ENCODE data around the gene ADGRB2. TPM values are rescaled to one million over a fixed set of nuclear protein-coding genes. Genes with fewer than 3 reads are reported as not detected.
A peak's percentile ranks its signal among the peaks of the same experiment; 100 is the strongest.

The ADGRB2 gene
- total RNA-seq, 4 donors from 2014 or later, result 2.2 to 4.6 (median 3.3) TPM

GRCh38 chr1:31703431-31704270 is 60.5 kb downstream of the ADGRB2 start, which contains the start of gene COL16A1:
Gene COL16A1, minus strand, starts transcription at chr1:31704017. Its CDS starts 1,824 bp downstream, at chr1:31702193.
- intact Hi-C loops (cut with DNase I; ENCODE audit: low total_unique reads), result no loop called here
- WGBS, 2 donors, result 5 to 14% methylated on average over 32 of the region's 40 CpGs
- DNase-seq (ENCODE audit: low spot score in 2 of 2), result peak; percentile 62 to 97
- TF ChIP-seq CTCF (IDR thresholded peaks at IDR 0.05), result no peak
- TF ChIP-seq POLR2A (IDR thresholded peaks at IDR 0.05), result no peak
- H3K4me3 ChIP-seq (ENCODE audit: low read depth, poor library complexity, severe bottlenecking), result peak within 1 kb of the TSS; percentile 24

GRCh38 chr1:31702836-31703404 is 61.2 kb downstream of the ADGRB2 start:
- intact Hi-C loops (cut with DNase I; ENCODE audit: low total_unique reads), result no loop called here
- no peak overlapping the region for H3K4me3 ChIP-seq (ENCODE audit: low read depth, poor library complexity, severe bottlenecking)
- DNase-seq (ENCODE audit: low spot score in 2 of 2), result no peak
- TF ChIP-seq CTCF (IDR thresholded peaks at IDR 0.05), result no peak
- no peak for TF ChIP-seq POLR2A (IDR thresholded peaks at IDR 0.05)
- 25 to 43% methylated on average over 8 of the region's 8 CpGs for WGBS, 2 donors

GRCh38 chr1:31701091-31701736 is 62.9 kb downstream of the ADGRB2 start:
- 13 to 26% methylated on average over 10 of the region's 10 CpGs for WGBS, 2 donors
- intact Hi-C loops (cut with DNase I; ENCODE audit: low total_unique reads), result no loop called here
- no peak for TF ChIP-seq CTCF (IDR thresholded peaks at IDR 0.05)
- DNase-seq (ENCODE audit: low spot score in 2 of 2), result peak; percentile 97 to 99
- H3K4me3 ChIP-seq (ENCODE audit: low read depth, poor library complexity, severe bottlenecking), result no peak overlapping the region

GRCh38 chr1:31700468-31701090 is 63.6 kb downstream of the ADGRB2 start:
- no peak for DNase-seq (ENCODE audit: low spot score in 2 of 2)
- no peak for TF ChIP-seq POLR2A (IDR thresholded peaks at IDR 0.05)
- intact Hi-C loops (cut with DNase I; ENCODE audit: low total_unique reads), result no loop called here
- no peak overlapping the region for H3K4me3 ChIP-seq (ENCODE audit: low read depth, poor library complexity, severe bottlenecking)
- 33 to 34% methylated on average over 7 of the region's 7 CpGs for WGBS, 2 donors

GRCh38 chr1:31699341-31699891 is 64.7 kb downstream of the ADGRB2 start:
- 68 to 72% methylated on average over 10 of the region's 10 CpGs for WGBS, 2 donors
- intact Hi-C loops (cut with DNase I; ENCODE audit: low total_unique reads), result no loop called here
- H3K4me3 ChIP-seq (ENCODE audit: low read depth, poor library complexity, severe bottlenecking), result no peak overlapping the region
- no peak for DNase-seq (ENCODE audit: low spot score in 2 of 2)
- TF ChIP-seq CTCF (IDR thresholded peaks at IDR 0.05) (no peak), POLR2A (IDR thresholded peaks at IDR 0.05) (no peak)

All from lower leg skin (tissue), 4 donors.